Keratinocyte (primary cell): ENCODE results near the gene PPP1R2. TPM values are rescaled to one million over a fixed set of nuclear protein-coding genes. Genes with fewer than 3 reads are reported as not detected.

Experiments
- DNase-seq: peaks from one replicate; pipeline ENCODE4 v3.0.0-alpha.2; 2011; ENCODE audit warnings: low read depth, missing footprints, low spot score
- FAIRE-seq: peaks from 2 replicates; lab custom pipeline; 2011; peaks lifted over from hg19 to GRCh38; lab: Jason Lieb, UNC
- H2AFZ ChIP-seq: 2 replicates; pipeline ENCODE4 v1.6.0; 2012; ENCODE audit warnings: low read length, control low read depth, inconsistent platforms; ENCODE audit not compliant: control insufficient read depth
- H3K27ac ChIP-seq: 2 replicates; pipeline ENCODE4 v1.5.1; 2011; ENCODE audit warnings: low read length; ENCODE audit not compliant: control insufficient read depth, insufficient read depth
- H3K27me3 ChIP-seq: 3 replicates; pipeline ENCODE4 v1.6.0; 2011; ENCODE audit warnings: low read length; ENCODE audit not compliant: control insufficient read depth, insufficient read depth; ENCODE audit errors: extremely low read depth
- H3K36me3 ChIP-seq, 2 experiments: 2 replicates in 1 of 2; 3 replicates in 1 of 2; pipeline ENCODE4 v1.5.1; 2011; ENCODE audit warnings: low read length in 2 of 2, mild to moderate bottlenecking in 1 of 2; ENCODE audit not compliant: control insufficient read depth in 2 of 2, insufficient read depth in 2 of 2; ENCODE audit errors: extremely low read depth in 1 of 2
- H3K4me1 ChIP-seq: 3 replicates; pipeline ENCODE4 v1.5.1; 2011; ENCODE audit warnings: low read length; ENCODE audit not compliant: control insufficient read depth, insufficient read depth; ENCODE audit errors: extremely low read depth
- H3K4me2 ChIP-seq: 3 replicates; pipeline ENCODE4 v1.6.0; 2011; ENCODE audit warnings: low read depth, low read length; ENCODE audit not compliant: control insufficient read depth, insufficient read depth; ENCODE audit errors: extremely low read depth
- H3K4me3 ChIP-seq, 3 experiments: fragments of 200-600 bp in 1 of 3; sonication (generic) in 1 of 3; 2 replicates in 2 of 3; 3 replicates in 1 of 3; pipeline ENCODE4 v1.5.1; 2011 to 2016; ENCODE audit warnings: low read length in 3 of 3, mild to moderate bottlenecking in 3 of 3, control low read depth in 2 of 3, inconsistent platforms in 1 of 3, low read depth in 1 of 3, mixed read lengths in 1 of 3, mixed run types in 1 of 3, moderate library complexity in 1 of 3; ENCODE audit not compliant: control insufficient read depth in 2 of 3, insufficient read depth in 2 of 3; ENCODE audit errors: extremely low read depth in 1 of 3
- H3K79me2 ChIP-seq: 2 replicates; pipeline ENCODE4 v1.6.0; 2012; ENCODE audit warnings: low read length; ENCODE audit not compliant: control insufficient read depth, insufficient read depth
- H3K9ac ChIP-seq: 3 replicates; pipeline ENCODE4 v1.6.0; 2011; ENCODE audit warnings: low read length; ENCODE audit not compliant: control insufficient read depth, insufficient read depth; ENCODE audit errors: extremely low read depth
- H3K9me1 ChIP-seq: 3 replicates; pipeline ENCODE4 v1.6.0; 2011; ENCODE audit warnings: low read length; ENCODE audit not compliant: control insufficient read depth, insufficient read depth; ENCODE audit errors: extremely low read depth
- H3K9me3 ChIP-seq: 2 replicates; pipeline ENCODE4 v1.5.1; 2012; ENCODE audit warnings: low read depth, low read length; ENCODE audit not compliant: control insufficient read depth
- H4K20me1 ChIP-seq: 3 replicates; pipeline ENCODE4 v1.6.0; 2011; ENCODE audit warnings: low read length; ENCODE audit not compliant: control insufficient read depth, insufficient read depth; ENCODE audit errors: extremely low read depth
- EZH2 ChIP-seq: IDR thresholded peaks from one replicate; pipeline ENCODE4 v1.6.1; 2012; ENCODE audit warnings: inconsistent platforms, mild to moderate bottlenecking, low read length, moderate library complexity
- dilution Hi-C: fragments of 300-500 bp; cut with MboI; formaldehyde crosslinking; loops from one replicate; pipeline ENCODE4 v1.7.0; 2020; ENCODE audit warnings: low sequenced_read_pairs; ENCODE audit not compliant: extremely low pct_ligation_motif_present
- polyA plus RNA-seq, 5 experiments: library from polyadenylated mRNA; depleted of rRNA in 3 of 5; stranded (reverse) in 3 of 5; stranded (forward) in 1 of 5; unstranded in 1 of 5; fragments of >200 nt; gene quantifications; 1 replicate in 1 of 5; 2 replicates in 3 of 5; 3 replicates in 1 of 5; pipeline versions ENCODE4 v1.2.1 to v1.2.3, GENCODE V29; 2011 to 2012; ENCODE audit warnings: missing spikeins in 2 of 5, low read depth in 1 of 5, low replicate concordance in 1 of 5
- TF ChIP-seq, protein P1 (sequence below), 3 experiments: IDR thresholded peaks in 1 of 3; conservative IDR thresholded peaks in 1 of 3; optimal IDR thresholded peaks in 1 of 3; 2 replicates in 2 of 3; 3 replicates in 1 of 3; pipeline versions ENCODE3 to v1.5.1; 2011; ENCODE audit warnings: low read length in 3 of 3, mild to moderate bottlenecking in 3 of 3, moderate library complexity in 2 of 3, control low read depth in 1 of 3, inconsistent platforms in 1 of 3; ENCODE audit not compliant: insufficient read depth in 2 of 3; ENCODE audit errors: extremely low read depth in 1 of 3

Gene PPP1R2
- polyA plus RNA-seq, 1 donor (not counting 4 experiments of a cell fraction or from before 2014, with no cell fraction given) = 43.2 TPM

DNA sequence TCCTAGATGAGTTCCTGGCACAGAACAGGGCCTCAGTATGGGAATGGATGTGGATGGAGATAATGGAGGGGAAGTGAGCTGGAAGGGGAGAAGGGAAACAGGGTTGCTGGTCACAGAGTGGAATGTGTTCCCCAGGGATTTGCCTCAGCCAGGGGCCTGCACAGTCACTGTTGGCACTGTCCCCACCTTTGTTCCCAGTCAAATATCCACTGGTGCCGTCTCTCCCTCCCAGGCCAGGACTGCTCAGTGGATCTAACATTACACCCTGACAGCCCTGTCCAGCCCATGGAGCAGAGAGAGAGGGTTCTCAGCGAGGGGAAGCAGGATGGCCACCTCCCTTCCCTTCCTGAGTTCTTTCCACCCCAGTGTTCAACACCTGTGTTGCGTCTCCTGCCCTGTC is 1.5 kb upstream of the PPP1R2 start:
- Histone ChIP-seq H3K27ac (no peak overlapping the region), H3K4me1 (peaks cover 28% of the 10 kb centered on the region)
- FAIRE-seq = no peak

DNA sequence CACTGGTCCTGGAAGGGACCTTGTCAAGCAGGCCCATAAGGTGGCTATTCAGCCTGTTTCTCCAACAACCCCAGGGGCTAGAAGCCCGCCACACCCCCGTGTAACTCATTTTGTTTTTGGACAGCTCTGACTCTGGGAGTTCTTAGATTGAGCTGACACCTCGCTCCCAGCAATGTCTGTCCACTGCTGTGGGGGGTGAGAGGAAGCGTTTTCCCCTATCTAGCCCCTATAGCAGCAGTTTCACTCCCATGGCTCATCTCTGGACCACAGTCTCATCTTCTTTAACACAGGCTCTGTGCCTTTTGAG is 1.1 kb upstream of the PPP1R2 start:
- dilution Hi-C loops = no loop called here
- DNase-seq (no peak), FAIRE-seq (no peak)
- no peak overlapping the region for H3K27ac ChIP-seq
- no peak overlapping the region for H2AFZ ChIP-seq
- no peak overlapping the region for H3K4me2 ChIP-seq
- no peaks in the 10 kb centered on the region for H3K9me1 ChIP-seq
- peaks cover 35% of the 10 kb centered on the region for H3K79me2 ChIP-seq
- H4K20me1 ChIP-seq = peaks cover 1% of the 10 kb centered on the region
- H3K4me3 ChIP-seq = no peak overlapping the region
- H3K36me3 ChIP-seq = no peaks in the 10 kb centered on the region
- H3K4me1 ChIP-seq = peaks cover 28% of the 10 kb centered on the region
- TF ChIP-seq, protein P1, sequence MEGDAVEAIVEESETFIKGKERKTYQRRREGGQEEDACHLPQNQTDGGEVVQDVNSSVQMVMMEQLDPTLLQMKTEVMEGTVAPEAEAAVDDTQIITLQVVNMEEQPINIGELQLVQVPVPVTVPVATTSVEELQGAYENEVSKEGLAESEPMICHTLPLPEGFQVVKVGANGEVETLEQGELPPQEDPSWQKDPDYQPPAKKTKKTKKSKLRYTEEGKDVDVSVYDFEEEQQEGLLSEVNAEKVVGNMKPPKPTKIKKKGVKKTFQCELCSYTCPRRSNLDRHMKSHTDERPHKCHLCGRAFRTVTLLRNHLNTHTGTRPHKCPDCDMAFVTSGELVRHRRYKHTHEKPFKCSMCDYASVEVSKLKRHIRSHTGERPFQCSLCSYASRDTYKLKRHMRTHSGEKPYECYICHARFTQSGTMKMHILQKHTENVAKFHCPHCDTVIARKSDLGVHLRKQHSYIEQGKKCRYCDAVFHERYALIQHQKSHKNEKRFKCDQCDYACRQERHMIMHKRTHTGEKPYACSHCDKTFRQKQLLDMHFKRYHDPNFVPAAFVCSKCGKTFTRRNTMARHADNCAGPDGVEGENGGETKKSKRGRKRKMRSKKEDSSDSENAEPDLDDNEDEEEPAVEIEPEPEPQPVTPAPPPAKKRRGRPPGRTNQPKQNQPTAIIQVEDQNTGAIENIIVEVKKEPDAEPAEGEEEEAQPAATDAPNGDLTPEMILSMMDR (optimal IDR thresholded peaks at IDR 0.05 in 1 of 3, IDR thresholded peaks at IDR 0.05 in 1 of 3, conservative IDR thresholded peaks at IDR 0.05 in 1 of 3; ENCODE audit: extremely low read depth in 1 of 3, insufficient read depth in 2 of 3, low read length in 3 of 3) = no peak
- TF ChIP-seq EZH2 = no peak
- no peak overlapping the region for H3K9ac ChIP-seq
- H3K27me3 ChIP-seq = no peaks in the 10 kb centered on the region
- no peaks in the 10 kb centered on the region for H3K9me3 ChIP-seq

More for the DNA sequence above, 1.5 kb upstream of the PPP1R2 start:
- Histone ChIP-seq H3K4me3 (no peak overlapping the region), H3K36me3 (no peaks in the 10 kb centered on the region), H3K27me3 (no peaks in the 10 kb centered on the region), H3K79me2 (peaks cover 31% of the 10 kb centered on the region), H3K9ac (no peak overlapping the region), H4K20me1 (no peaks in the 10 kb centered on the region), H3K4me2 (no peak overlapping the region), H3K9me3 (no peaks in the 10 kb centered on the region), H2AFZ (no peak overlapping the region), H3K9me1 (no peaks in the 10 kb centered on the region)
- dilution Hi-C loops = no loop called here
- DNase-seq = no peak
- TF ChIP-seq, protein P1 (optimal IDR thresholded peaks at IDR 0.05 in 1 of 3, IDR thresholded peaks at IDR 0.05 in 1 of 3, conservative IDR thresholded peaks at IDR 0.05 in 1 of 3; ENCODE audit: extremely low read depth in 1 of 3, insufficient read depth in 2 of 3, low read length in 3 of 3) = no peak
- no peak for TF ChIP-seq EZH2
